PC-3 (cell line): ENCODE data around the gene SPOP. TPM values are rescaled to one million over a fixed set of nuclear protein-coding genes. Genes with fewer than 3 reads are reported as not detected.

Experiments
- ATAC-seq: fragments of 200-7000 bp; cut with Tn5 transposase; 2 replicates; pipeline ENCODE4 v1.9.1; 2020; ENCODE audit warnings: mild to moderate bottlenecking, moderate library complexity
- BruUV-seq: library from RNA; stranded (reverse); fragments of 400-500 nt; replicated peaks from 2 replicates; lab custom pipeline; 2021; lab: Mats Ljungman, UMichigan
- CTCF ChIA-PET: fragments of 300-600 bp; sonication (Branson Sonifier 250); formaldehyde crosslinking; loops from one replicate; lab custom pipeline; 2022; ENCODE audit warnings: antibody characterized with exemption; lab: Charles Lee
- POLR2A ChIA-PET: fragments of 300-600 bp; sonication (Branson Sonifier 250); formaldehyde crosslinking; loops from one replicate; lab custom pipeline; 2022; ENCODE audit warnings: antibody characterized with exemption; ENCODE audit not compliant: unreplicated experiment; lab: Charles Lee
- DNase-seq: peaks from one replicate; pipeline ENCODE4 v3.0.0-alpha.2; 2015
- H2AFZ ChIP-seq: fragments of 300-600 bp; sonication (generic); 2 replicates; pipeline ENCODE4 v1.6.0; 2016; ENCODE audit warnings: antibody characterized with exemption, low read length
- H3F3A ChIP-seq: fragments of 300-600 bp; sonication (generic); one replicate; pipeline ENCODE4 v1.6.0; 2017; ENCODE audit warnings: antibody characterized with exemption, low read length, control low read depth, mild to moderate bottlenecking; ENCODE audit not compliant: unreplicated experiment
- H3K27ac ChIP-seq: fragments of 300-600 bp; sonication (generic); 2 replicates; pipeline ENCODE4 v1.5.1; 2016; ENCODE audit warnings: mild to moderate bottlenecking, low read length
- H3K27me3 ChIP-seq: fragments of 300-600 bp; sonication (generic); 2 replicates; pipeline ENCODE4 v1.6.1; 2016; ENCODE audit warnings: low read length, mixed read lengths
- H3K36me3 ChIP-seq: fragments of 300-600 bp; sonication (generic); 2 replicates; pipeline ENCODE4 v1.6.1; 2016; ENCODE audit warnings: low read depth, mixed run types, low read length, mixed read lengths
- H3K4me1 ChIP-seq: fragments of 300-600 bp; sonication (generic); 2 replicates; pipeline ENCODE4 v1.5.1; 2016; ENCODE audit warnings: low read length; ENCODE audit not compliant: insufficient read depth
- H3K4me2 ChIP-seq: fragments of 300-600 bp; sonication (generic); 2 replicates; pipeline ENCODE4 v1.6.0; 2016; ENCODE audit warnings: low read length
- H3K4me3 ChIP-seq: fragments of 300-600 bp; sonication (generic); 2 replicates; pipeline ENCODE4 v1.5.1; 2016; ENCODE audit warnings: mild to moderate bottlenecking, low read length, mixed read lengths
- H3K79me2 ChIP-seq: fragments of 300-600 bp; sonication (generic); 2 replicates; pipeline ENCODE4 v1.6.1; 2017; ENCODE audit warnings: low read length, mixed read lengths
- H3K9ac ChIP-seq: fragments of 300-600 bp; sonication (generic); 2 replicates; pipeline ENCODE4 v1.6.0; 2016; ENCODE audit warnings: mild to moderate bottlenecking, low read length
- H3K9me2 ChIP-seq: fragments of 300-600 bp; sonication (generic); replicated peaks from 2 replicates; pipeline ENCODE4 v1.6.1; 2016; ENCODE audit warnings: mixed run types, low read length, mixed read lengths
- H3K9me3 ChIP-seq: fragments of 300-600 bp; sonication (generic); 2 replicates; pipeline ENCODE4 v1.6.1; 2016; ENCODE audit warnings: low read length, mixed read lengths
- H4K20me1 ChIP-seq: fragments of 300-600 bp; sonication (generic); 2 replicates; pipeline ENCODE4 v1.6.1; 2016; ENCODE audit warnings: low read length, mixed read lengths
- CTCF ChIP-seq: fragments of 300-600 bp; sonication (generic); conservative IDR thresholded peaks from 2 replicates; pipeline ENCODE4 v1.5.1; 2017; ENCODE audit warnings: antibody characterized with exemption, low read depth, mild to moderate bottlenecking, low read length
- EZH2 ChIP-seq: fragments of 300-600 bp; sonication (generic); IDR thresholded peaks from one replicate; pipeline ENCODE4 v1.6.1; 2017; ENCODE audit warnings: antibody characterized with exemption, mild to moderate bottlenecking, low read length; ENCODE audit not compliant: unreplicated experiment
- EZH2phosphoT487 ChIP-seq: fragments of 300-600 bp; sonication (generic); IDR thresholded peaks from 2 replicates; pipeline ENCODE4 v1.6.1; 2018; ENCODE audit warnings: mild to moderate bottlenecking, antibody characterized with exemption, low read length, borderline replicate concordance
- intact Hi-C: fragments of 100-400 bp; cut with micrococcal nuclease; formaldehyde crosslinking; loops from 2 replicates; pipeline ENCODE4 v1.9.0; 2023
- total RNA-seq: library from RNA; depleted of rRNA; stranded (reverse); fragments of >200 nt; gene quantifications from 2 replicates; pipeline ENCODE4 v1.2.3, GENCODE V29; 2014

Gene SPOP
- total RNA-seq, 1 experiment from 2014 or later: 54.7 TPM

GRCh38 chr17:49582055-49582722 is 95.7 kb downstream of the SPOP start:
- no peak for DNase-seq
- intact Hi-C loops: no loop called here
- no peak overlapping the region for H2AFZ ChIP-seq
- no peaks in the 10 kb centered on the region for H3K36me3 ChIP-seq
- peaks cover 2% of the 10 kb centered on the region; the same call in 1 of the 2 replicates for H3K27me3 ChIP-seq
- peak overlapping the region; percentile 11 for H3K4me2 ChIP-seq
- no peaks in the 10 kb centered on the region for H3K9me2 ChIP-seq
- no peaks in the 10 kb centered on the region for H3F3A ChIP-seq
- H3K4me1 ChIP-seq: peaks cover 14% of the 10 kb centered on the region
- no peak overlapping the region for H3K27ac ChIP-seq
- ATAC-seq: no peak
- H3K4me3 ChIP-seq: no peak overlapping the region
- no peak overlapping the region for H3K9ac ChIP-seq
- TF ChIP-seq EZH2phosphoT487: no peak
- TF ChIP-seq CTCF: no peak
- TF ChIP-seq EZH2: no peak
- POLR2A ChIA-PET: interaction anchor here (0.7 kb wide), 1 partner anchor 10 kb away, joined by 5 read pairs; no protein-coding TSS in a partner anchor
- no peaks in the 10 kb centered on the region for H4K20me1 ChIP-seq
- H3K79me2 ChIP-seq: no peaks in the 10 kb centered on the region
- BruUV-seq: no TSS peak
- CTCF ChIA-PET: interaction anchor here (0.6 to 0.9 kb wide), 2 partner anchors 13 to 114 kb away, joined by 3 to 4 read pairs; no protein-coding TSS in a partner anchor
- H3K9me3 ChIP-seq: no peaks in the 10 kb centered on the region

GRCh38 chr17:49581648-49581998 is 96.3 kb downstream of the SPOP start:
- peaks cover 14% of the 10 kb centered on the region for H3K4me1 ChIP-seq
- H3K9ac ChIP-seq: no peak overlapping the region
- DNase-seq (no peak), ATAC-seq (no peak)
- ChIA-PET CTCF (no interaction called here), POLR2A (no interaction called here)
- H3K27ac ChIP-seq: no peak overlapping the region
- H3K27me3 ChIP-seq: peaks cover 7% of the 10 kb centered on the region; the same call in 1 of the 2 replicates
- H3K9me3 ChIP-seq: no peaks in the 10 kb centered on the region
- no peak for TF ChIP-seq CTCF
- TF ChIP-seq EZH2phosphoT487: no peak
- no peak for TF ChIP-seq EZH2
- no peak overlapping the region for H3K4me2 ChIP-seq
- no peaks in the 10 kb centered on the region for H3F3A ChIP-seq
- H3K4me3 ChIP-seq: no peak overlapping the region
- H2AFZ ChIP-seq: no peak overlapping the region
- H3K36me3 ChIP-seq: no peaks in the 10 kb centered on the region
- no peaks in the 10 kb centered on the region for H3K79me2 ChIP-seq
- H3K9me2 ChIP-seq: no peaks in the 10 kb centered on the region
- no peaks in the 10 kb centered on the region for H4K20me1 ChIP-seq
- intact Hi-C loops: no loop called here
- no TSS peak for BruUV-seq

- DNase-seq (no peak), ATAC-seq (no peak)
- Histone ChIP-seq H3F3A (no peaks in the 10 kb centered on the region), H3K27ac (no peak overlapping the region), H3K4me1 (peaks cover 17% of the 10 kb centered on the region), H3K9ac (no peak overlapping the region), H4K20me1 (no peaks in the 10 kb centered on the region), H3K27me3 (peaks cover 12% of the 10 kb centered on the region), H3K36me3 (no peaks in the 10 kb centered on the region), H3K9me3 (no peaks in the 10 kb centered on the region), H2AFZ (no peak overlapping the region), H3K4me2 (no peak overlapping the region), H3K9me2 (no peaks in the 10 kb centered on the region), H3K79me2 (no peaks in the 10 kb centered on the region), H3K4me3 (no peak overlapping the region)
- ChIA-PET CTCF (no interaction called here), POLR2A (no interaction called here)
- TF ChIP-seq EZH2phosphoT487 (no peak), EZH2 (no peak)
- no TSS peak for BruUV-seq
- intact Hi-C loops: no loop called here
Observed at GRCh38 chr17:49580981-49581647, 96.8 kb downstream of the SPOP start.
